Ishikawa (cell line): ENCODE measurements around the gene ITGA11.

Experiments
- CEBPB ChIP-seq: IDR thresholded peaks from 2 replicates; pipeline ENCODE4 v1.6.1; 2012
- CREB1 ChIP-seq: IDR thresholded peaks from 2 replicates; pipeline ENCODE4 v1.6.1; 2012; ENCODE audit warnings: low read depth
- EGR1 ChIP-seq: IDR thresholded peaks from 2 replicates; pipeline ENCODE4 v1.6.1; 2012
- EP300 ChIP-seq: IDR thresholded peaks from 2 replicates; pipeline ENCODE4 v1.6.1; 2012; ENCODE audit warnings: borderline replicate concordance
- FOXM1 ChIP-seq: IDR thresholded peaks from 2 replicates; pipeline ENCODE4 v1.6.1; 2012; ENCODE audit warnings: low read depth, borderline replicate concordance
- NFIC ChIP-seq: IDR thresholded peaks from 2 replicates; pipeline ENCODE4 v1.6.1; 2012
- RAD21 ChIP-seq: IDR thresholded peaks from 2 replicates; pipeline ENCODE4 v1.6.1; 2012; ENCODE audit warnings: low read depth
- REST ChIP-seq: IDR thresholded peaks from 2 replicates; pipeline ENCODE4 v1.6.1; 2012; ENCODE audit warnings: low read depth, mild to moderate bottlenecking
- TAF1 ChIP-seq: IDR thresholded peaks from 2 replicates; pipeline ENCODE4 v1.6.1; 2012; ENCODE audit warnings: low read depth, mild to moderate bottlenecking
- TCF12 ChIP-seq: IDR thresholded peaks from 2 replicates; pipeline ENCODE4 v1.6.1; 2012; ENCODE audit warnings: low read depth
- TEAD4 ChIP-seq: IDR thresholded peaks from 2 replicates; pipeline ENCODE4 v1.6.1; 2012
- USF1 ChIP-seq: IDR thresholded peaks from 2 replicates; pipeline ENCODE4 v1.6.1; 2012
- YY1 ChIP-seq: IDR thresholded peaks from 2 replicates; pipeline ENCODE4 v1.6.1; 2012; ENCODE audit warnings: low read depth
- ZBTB7A ChIP-seq: IDR thresholded peaks from 2 replicates; pipeline ENCODE4 v1.6.1; 2012; ENCODE audit warnings: low read depth
- TF ChIP-seq, protein P1 (sequence below): IDR thresholded peaks from 2 replicates; pipeline ENCODE4 v1.6.1; 2012

The ITGA11 gene

DNA sequence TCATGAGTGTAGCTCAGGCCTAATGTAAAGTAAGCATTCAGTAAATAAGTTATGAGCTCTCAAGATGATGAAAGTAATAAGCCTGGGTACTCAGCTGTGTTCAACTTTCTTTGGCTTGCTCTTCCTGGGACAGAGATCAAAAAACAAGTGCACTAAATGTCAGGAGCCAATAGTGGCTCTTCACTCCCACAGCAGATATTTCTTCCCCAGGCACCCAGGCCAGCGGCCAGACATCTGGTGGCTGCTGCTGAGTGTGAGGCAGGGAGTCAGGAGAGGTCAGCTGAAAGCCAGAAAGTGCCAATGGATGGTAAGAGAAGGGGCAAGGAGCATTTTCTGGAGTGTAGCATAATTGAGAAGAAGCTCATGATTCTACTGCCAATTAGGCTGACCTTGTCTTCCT, 18.2 kb upstream of the ITGA11 start:
- TF ChIP-seq EP300 (no peak), ZBTB7A (no peak), REST (no peak), RAD21 (no peak), YY1 (no peak), FOXM1 (no peak), CREB1 (no peak), NFIC (no peak), CEBPB (no peak), USF1 (no peak), TAF1 (no peak), EGR1 (no peak), TCF12 (no peak), TEAD4 (no peak)
- TF ChIP-seq, protein P1, sequence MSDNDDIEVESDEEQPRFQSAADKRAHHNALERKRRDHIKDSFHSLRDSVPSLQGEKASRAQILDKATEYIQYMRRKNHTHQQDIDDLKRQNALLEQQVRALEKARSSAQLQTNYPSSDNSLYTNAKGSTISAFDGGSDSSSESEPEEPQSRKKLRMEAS = no peak

DNA sequence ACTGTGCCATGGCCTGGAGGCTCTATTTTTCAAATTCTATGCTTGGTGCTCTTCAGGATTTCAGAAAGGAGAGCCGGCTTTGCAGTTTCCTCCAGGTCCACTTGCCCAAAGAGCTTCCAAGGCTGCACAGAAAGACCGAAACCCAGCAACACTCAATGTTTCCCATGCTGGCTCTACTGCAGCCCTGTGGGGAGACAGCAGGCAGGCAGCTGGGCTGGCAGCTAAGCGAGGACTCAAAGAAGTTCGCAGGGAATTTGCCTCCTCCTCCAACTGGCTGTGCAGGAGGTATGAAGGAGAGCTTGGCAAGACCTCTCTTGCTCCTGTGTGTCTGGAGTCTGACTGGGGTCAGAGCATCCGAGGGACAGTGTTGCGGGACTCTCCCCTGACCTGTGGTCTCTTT, 17.4 kb upstream of the ITGA11 start:
- TF ChIP-seq EP300 = no peak
- TF ChIP-seq RAD21 = no peak
- no peak for TF ChIP-seq CREB1

DNA sequence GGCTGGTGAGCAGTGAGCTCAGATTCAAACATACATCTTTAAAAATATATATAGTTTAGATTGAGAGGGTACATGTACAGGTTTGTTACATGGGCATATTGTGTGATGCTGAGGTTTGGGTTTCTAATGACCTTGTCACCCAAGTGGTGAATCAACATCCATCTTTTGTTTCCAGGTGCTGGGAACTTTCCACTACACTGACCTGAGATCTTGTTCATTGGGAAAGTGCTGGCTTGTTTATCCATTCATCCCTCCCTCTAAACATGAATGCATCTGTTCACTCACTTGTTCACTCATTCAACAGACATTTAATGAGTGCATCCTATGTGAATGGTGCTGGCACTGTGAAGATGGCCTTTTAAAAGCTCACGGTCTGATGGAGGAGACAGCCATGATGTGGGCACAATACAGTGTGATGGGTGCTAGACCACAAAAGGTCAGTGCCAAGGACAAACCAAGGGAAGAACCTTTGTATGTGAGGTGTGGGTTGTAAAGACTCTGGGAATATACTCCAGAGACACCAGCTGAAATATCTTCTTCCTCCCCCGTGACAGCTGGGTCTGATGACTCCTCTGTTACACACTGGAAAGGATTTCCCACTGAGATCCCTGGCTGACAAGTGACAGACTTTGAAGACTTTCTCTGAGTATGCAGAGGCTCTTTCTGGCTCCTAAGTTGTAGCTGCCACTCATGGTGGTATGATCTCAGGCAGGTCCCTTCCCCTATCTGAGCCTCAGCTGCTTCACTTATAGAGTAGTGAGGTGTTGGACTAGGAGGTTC, 16.2 kb upstream of the ITGA11 start:
- TF ChIP-seq RAD21 = no peak
- no peak for TF ChIP-seq ZBTB7A
- TF ChIP-seq TCF12 = no peak
- no peak for TF ChIP-seq YY1
- TF ChIP-seq TAF1 = no peak
- no peak for TF ChIP-seq EP300
- TF ChIP-seq REST = no peak
- no peak for TF ChIP-seq TEAD4
- no peak for TF ChIP-seq FOXM1
- TF ChIP-seq USF1 = no peak
- no peak for TF ChIP-seq NFIC
- TF ChIP-seq CREB1 = no peak
- TF ChIP-seq EGR1 = no peak
- TF ChIP-seq, protein P1 = no peak
- TF ChIP-seq CEBPB = no peak

DNA sequence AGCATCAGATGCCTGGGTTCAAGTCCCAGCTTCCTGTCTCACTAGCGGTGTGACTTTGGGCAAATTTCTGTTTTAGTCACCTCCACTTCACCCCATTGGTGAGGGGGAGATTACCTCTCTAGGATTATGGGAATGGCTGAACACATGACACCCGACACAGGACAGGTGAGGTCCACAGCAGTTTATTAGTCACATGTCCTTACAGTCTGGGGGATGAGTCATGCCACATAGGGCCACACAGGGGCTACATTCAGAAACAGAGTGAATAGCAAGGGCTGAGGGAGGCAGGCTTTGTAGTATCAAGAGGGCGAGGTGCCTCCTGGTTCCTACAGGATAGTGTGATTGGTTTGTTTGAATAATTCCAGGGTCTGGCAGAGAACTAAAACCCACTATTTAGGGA, 15.2 kb upstream of the ITGA11 start:
- no peak for TF ChIP-seq ZBTB7A

DNA sequence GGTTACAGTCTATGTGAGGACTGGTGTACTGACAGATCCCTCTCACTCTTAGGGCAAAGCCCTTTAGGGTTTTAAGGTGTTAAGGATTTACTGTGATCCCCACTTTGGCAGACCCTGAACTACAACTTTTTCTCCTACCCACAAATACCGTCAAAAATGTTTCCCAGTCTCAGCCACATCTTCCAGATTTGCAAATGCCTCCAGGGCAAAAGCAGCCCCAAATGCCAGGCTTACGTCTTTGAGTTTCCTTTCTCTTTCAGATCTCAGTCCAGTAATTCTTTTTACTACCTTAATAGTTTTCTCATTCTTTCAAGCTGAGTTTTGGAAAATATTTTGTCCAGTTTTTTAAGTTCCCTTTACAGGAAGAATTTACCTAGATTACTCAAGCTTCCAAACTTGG, 13.4 kb upstream of the ITGA11 start:
- no peak for TF ChIP-seq CREB1
- no peak for TF ChIP-seq ZBTB7A
- TF ChIP-seq NFIC = no peak
- TF ChIP-seq, protein P1 = no peak
- no peak for TF ChIP-seq TCF12
- TF ChIP-seq TAF1 = no peak
- no peak for TF ChIP-seq EGR1

- no peak for TF ChIP-seq CEBPB
These were observed 12.4 kb upstream of the ITGA11 start for GRCh38 chr15:68444336-68444735.

GRCh38 chr15:68442903-68443302, 10.9 kb upstream of the ITGA11 start:
- no peak for TF ChIP-seq RAD21
- TF ChIP-seq CEBPB = no peak
- no peak for TF ChIP-seq NFIC
